H1 (cell line): ENCODE results near the gene DEXI. TPM values are rescaled to one million over a fixed set of nuclear protein-coding genes. Genes with fewer than 3 reads are reported as not detected.

Experiments
- CHD7 ChIP-seq: fragments of 300-600 bp; sonication (generic); IDR thresholded peaks from 2 replicates; pipeline ENCODE4 v1.7.1; 2012; ENCODE audit warnings: low read length, moderate library complexity, mild to moderate bottlenecking, inconsistent platforms; ENCODE audit not compliant: insufficient replicate concordance
- NRF1 ChIP-seq: IDR thresholded peaks from 2 replicates; pipeline ENCODE4 v1.6.1; 2011; ENCODE audit warnings: mild to moderate bottlenecking, low read depth, low read length, improper control_type of control experiment
- polyA plus RNA-seq, 7 experiments: library from polyadenylated mRNA; depleted of rRNA in 3 of 7; stranded (reverse) in 5 of 7; unstranded in 2 of 7; fragments of >200 nt in 5 of 7; fragments of 200-250 nt in 2 of 7; gene quantifications; 1 replicate in 5 of 7; 2 replicates in 1 of 7; 4 replicates in 1 of 7; pipeline versions ENCODE4 v1.2.1 to v1.2.3, GENCODE V29; 2011 to 2013; ENCODE audit warnings: missing spikeins in 2 of 7, mixed read lengths in 2 of 7
- total RNA-seq: library from RNA; stranded (reverse); fragmentation: NEBNext Ultra II Directional; extraction: Animal tissue kit (Norgen Biotek cat#: 25700); gene quantifications from 2 replicates; pipeline ENCODE4 v1.2.1, GENCODE V29; 2021

DEXI gene
- total and polyA plus RNA-seq, 2 of the 8 experiments (the other 6 are each of a cell fraction or from before 2014, with no cell fraction given) = 39.5 to 47.3 TPM

GRCh38 chr16:10944249-10945064 lies 2.2 kb upstream of the DEXI start, which contains the start of gene CLEC16A (continued):
- TF ChIP-seq CHD7 (no peak), NRF1 (no peak)
